Measurements from ENCODE around the gene TMPRSS7.

Gene TMPRSS7

GRCh38 chr3:112013058-112013783 lies 21.3 kb upstream of the TMPRSS7 start:
- no peak overlapping the region for H4K8ac ChIP-seq (ENCODE audit: low read depth, low read length)
- H3K79me1 ChIP-seq (ENCODE audit: low read depth, low read length) = no peaks in the 10 kb centered on the region
- H3K14ac ChIP-seq (ENCODE audit: low read length) = no peak overlapping the region
- H3K4me2 ChIP-seq (ENCODE audit: insufficient read depth, low read length, poor library complexity, severe bottlenecking) = no peak overlapping the region
- no peak overlapping the region for H4K91ac ChIP-seq (ENCODE audit: low read depth, low read length, poor library complexity)
- H3K9me3 ChIP-seq (replicated peaks in 1 of 2; ENCODE audit: control insufficient read depth in 2 of 2, insufficient read depth in 1 of 2, low read depth in 1 of 2, low read length in 2 of 2) = no peaks in the 10 kb centered on the region
- H2BK15ac ChIP-seq (ENCODE audit: low read length) = no peak overlapping the region
- H2BK12ac ChIP-seq (ENCODE audit: low read length) = no peak overlapping the region
- H3K18ac ChIP-seq (ENCODE audit: low read length) = peak overlapping the region; percentile 20
- no CpG with 5 or more reads among the region's 19 CpGs for WGBS, 2 donors (ENCODE audit: extremely low coverage in 2 of 2, insufficient read length in 2 of 2, insufficient replicate concordance in 1 of 2)
- no peak overlapping the region for H2AK5ac ChIP-seq (ENCODE audit: low read depth, low read length)
- no peak overlapping the region for H2BK5ac ChIP-seq (ENCODE audit: low read length)
- no peak overlapping the region for H2BK120ac ChIP-seq (ENCODE audit: low read depth, low read length)
- peaks cover 2 to 3% of the 10 kb centered on the region in 2 donors for H3K4me1 ChIP-seq (ENCODE audit: control insufficient read depth in 2 of 2, insufficient read depth in 1 of 2, low read depth in 1 of 2, low read length in 2 of 2)
- H3K9ac ChIP-seq (ENCODE audit: low read depth, low read length, poor library complexity) = no peak overlapping the region
- no peak overlapping the region for H3K4ac ChIP-seq (ENCODE audit: low read length)
- H3K23ac ChIP-seq (ENCODE audit: low read depth, low read length, poor library complexity) = no peak overlapping the region
- peaks cover 25 to 67% of the 10 kb centered on the region in 2 donors for H3K36me3 ChIP-seq (replicated peaks in 1 of 2; ENCODE audit: control insufficient read depth in 2 of 2, insufficient read depth in 2 of 2, low read length in 2 of 2)
- no peak overlapping the region for H2AFZ ChIP-seq (ENCODE audit: low read length)
- peak overlapping the region; percentile 37 for H3K27ac ChIP-seq (replicated peaks; ENCODE audit: low read length)
- peak; percentile 57 for DNase-seq (ENCODE audit: low spot score)
- H3K4me3 ChIP-seq (ENCODE audit: low read length in 2 of 2) = no peak overlapping the region
- H3K27me3 ChIP-seq (ENCODE audit: control insufficient read depth in 3 of 3, insufficient read depth in 3 of 3, low read depth in 1 of 3, low read length in 3 of 3) = no peaks in the 10 kb centered on the region

- H3K23ac ChIP-seq (ENCODE audit: low read depth, low read length, poor library complexity) = no peak overlapping the region
- H4K91ac ChIP-seq (ENCODE audit: low read depth, low read length, poor library complexity) = no peak overlapping the region
- H2AFZ ChIP-seq (ENCODE audit: low read length) = no peak overlapping the region
- no peak overlapping the region for H2BK15ac ChIP-seq (ENCODE audit: low read length)
- no peak overlapping the region for H2BK12ac ChIP-seq (ENCODE audit: low read length)
- no peak overlapping the region for H2BK5ac ChIP-seq (ENCODE audit: low read length)
- H3K36me3 ChIP-seq (replicated peaks in 1 of 2; ENCODE audit: control insufficient read depth in 2 of 2, insufficient read depth in 2 of 2, low read length in 2 of 2) = peaks cover 22 to 61% of the 10 kb centered on the region in 2 donors
- H4K8ac ChIP-seq (ENCODE audit: low read depth, low read length) = no peak overlapping the region
- no peak overlapping the region for H3K4me3 ChIP-seq (ENCODE audit: low read length in 2 of 2)
- H3K9ac ChIP-seq (ENCODE audit: low read depth, low read length, poor library complexity) = no peak overlapping the region
- DNase-seq (ENCODE audit: low spot score) = no peak
- no peak overlapping the region for H3K4me2 ChIP-seq (ENCODE audit: insufficient read depth, low read length, poor library complexity, severe bottlenecking)
- no peaks in the 10 kb centered on the region for H3K9me3 ChIP-seq (replicated peaks in 1 of 2; ENCODE audit: control insufficient read depth in 2 of 2, insufficient read depth in 1 of 2, low read depth in 1 of 2, low read length in 2 of 2)
- H3K4me1 ChIP-seq (ENCODE audit: control insufficient read depth in 2 of 2, insufficient read depth in 1 of 2, low read depth in 1 of 2, low read length in 2 of 2) = peaks cover under 1 to 2% of the 10 kb centered on the region in 2 donors
- H2BK120ac ChIP-seq (ENCODE audit: low read depth, low read length) = no peak overlapping the region
- H3K27ac ChIP-seq (replicated peaks; ENCODE audit: low read length) = no peak overlapping the region
- no peak overlapping the region for H3K18ac ChIP-seq (ENCODE audit: low read length)
- H3K14ac ChIP-seq (ENCODE audit: low read length) = no peak overlapping the region
- WGBS, 2 donors (ENCODE audit: extremely low coverage in 2 of 2, insufficient read length in 2 of 2, insufficient replicate concordance in 1 of 2) = no CpG with 5 or more reads among the region's 5 CpGs
- no peaks in the 10 kb centered on the region for H3K79me1 ChIP-seq (ENCODE audit: low read depth, low read length)
- no peaks in the 10 kb centered on the region for H3K27me3 ChIP-seq (ENCODE audit: control insufficient read depth in 3 of 3, insufficient read depth in 3 of 3, low read depth in 1 of 3, low read length in 3 of 3)
- H2AK5ac ChIP-seq (ENCODE audit: low read depth, low read length) = no peak overlapping the region
- H3K4ac ChIP-seq (ENCODE audit: low read length) = no peak overlapping the region
Observed at GRCh38 chr3:112013784-112014143, 20.8 kb upstream of the TMPRSS7 start.

GRCh38 chr3:112017091-112017490 lies 17.4 kb upstream of the TMPRSS7 start:
- no peaks in the 10 kb centered on the region for H3K9me3 ChIP-seq (replicated peaks in 1 of 2; ENCODE audit: control insufficient read depth in 2 of 2, insufficient read depth in 1 of 2, low read depth in 1 of 2, low read length in 2 of 2)
- no peaks in the 10 kb centered on the region for H3K79me1 ChIP-seq (ENCODE audit: low read depth, low read length)
- no peak overlapping the region for H2AFZ ChIP-seq (ENCODE audit: low read length)
- H3K27me3 ChIP-seq (ENCODE audit: control insufficient read depth in 3 of 3, insufficient read depth in 3 of 3, low read depth in 1 of 3, low read length in 3 of 3) = no peaks in the 10 kb centered on the region
- H3K4me2 ChIP-seq (ENCODE audit: insufficient read depth, low read length, poor library complexity, severe bottlenecking) = no peak overlapping the region
- H3K9ac ChIP-seq (ENCODE audit: low read depth, low read length, poor library complexity) = no peak overlapping the region
- H3K4ac ChIP-seq (ENCODE audit: low read length) = no peak overlapping the region
- no peak overlapping the region for H2BK5ac ChIP-seq (ENCODE audit: low read length)
- H4K8ac ChIP-seq (ENCODE audit: low read depth, low read length) = no peak overlapping the region
- H2BK15ac ChIP-seq (ENCODE audit: low read length) = no peak overlapping the region
- H3K23ac ChIP-seq (ENCODE audit: low read depth, low read length, poor library complexity) = no peak overlapping the region
- H4K91ac ChIP-seq (ENCODE audit: low read depth, low read length, poor library complexity) = no peak overlapping the region
- H3K18ac ChIP-seq (ENCODE audit: low read length) = no peak overlapping the region
- no peak for DNase-seq (ENCODE audit: low spot score)
- no peak overlapping the region for H3K27ac ChIP-seq (replicated peaks; ENCODE audit: low read length)
- H3K36me3 ChIP-seq (replicated peaks in 1 of 2; ENCODE audit: control insufficient read depth in 2 of 2, insufficient read depth in 2 of 2, low read length in 2 of 2) = peaks cover 8 to 28% of the 10 kb centered on the region in 2 donors
- no peak overlapping the region for H2BK12ac ChIP-seq (ENCODE audit: low read length)
- H3K4me3 ChIP-seq (ENCODE audit: low read length in 2 of 2) = no peak overlapping the region
- H2AK5ac ChIP-seq (ENCODE audit: low read depth, low read length) = no peak overlapping the region
- H3K14ac ChIP-seq (ENCODE audit: low read length) = no peak overlapping the region
- peaks cover 4 to 5% of the 10 kb centered on the region in 2 donors for H3K4me1 ChIP-seq (ENCODE audit: control insufficient read depth in 2 of 2, insufficient read depth in 1 of 2, low read depth in 1 of 2, low read length in 2 of 2)
- H2BK120ac ChIP-seq (ENCODE audit: low read depth, low read length) = no peak overlapping the region

GRCh38 chr3:112018712-112019111 lies 15.8 kb upstream of the TMPRSS7 start:
- Histone ChIP-seq H3K4me1 (ENCODE audit: control insufficient read depth in 2 of 2, insufficient read depth in 1 of 2, low read depth in 1 of 2, low read length in 2 of 2) (peaks cover 2 to 5% of the 10 kb centered on the region in 2 donors), H3K4ac (ENCODE audit: low read length) (no peak overlapping the region), H3K36me3 (replicated peaks in 1 of 2; ENCODE audit: control insufficient read depth in 2 of 2, insufficient read depth in 2 of 2, low read length in 2 of 2) (peaks cover 5 to 12% of the 10 kb centered on the region in 2 donors), H3K9me3 (replicated peaks in 1 of 2; ENCODE audit: control insufficient read depth in 2 of 2, insufficient read depth in 1 of 2, low read depth in 1 of 2, low read length in 2 of 2) (no peaks in the 10 kb centered on the region), H2BK120ac (ENCODE audit: low read depth, low read length) (no peak overlapping the region), H3K9ac (ENCODE audit: low read depth, low read length, poor library complexity) (no peak overlapping the region), H2AFZ (ENCODE audit: low read length) (no peak overlapping the region), H2BK15ac (ENCODE audit: low read length) (no peak overlapping the region), H4K91ac (ENCODE audit: low read depth, low read length, poor library complexity) (no peak overlapping the region), H2BK12ac (ENCODE audit: low read length) (no peak overlapping the region), H3K23ac (ENCODE audit: low read depth, low read length, poor library complexity) (no peak overlapping the region), H3K27ac (replicated peaks; ENCODE audit: low read length) (no peak overlapping the region), H2AK5ac (ENCODE audit: low read depth, low read length) (no peak overlapping the region), H3K4me3 (ENCODE audit: low read length in 2 of 2) (no peak overlapping the region), H3K14ac (ENCODE audit: low read length) (no peak overlapping the region), H3K4me2 (ENCODE audit: insufficient read depth, low read length, poor library complexity, severe bottlenecking) (no peak overlapping the region), H3K79me1 (ENCODE audit: low read depth, low read length) (no peaks in the 10 kb centered on the region), H3K27me3 (ENCODE audit: control insufficient read depth in 3 of 3, insufficient read depth in 3 of 3, low read depth in 1 of 3, low read length in 3 of 3) (no peaks in the 10 kb centered on the region), H2BK5ac (ENCODE audit: low read length) (no peak overlapping the region), H3K18ac (ENCODE audit: low read length) (no peak overlapping the region), H4K8ac (ENCODE audit: low read depth, low read length) (no peak overlapping the region)
- WGBS, 2 donors (ENCODE audit: extremely low coverage in 2 of 2, insufficient read length in 2 of 2, insufficient replicate concordance in 1 of 2) = no CpG with 5 or more reads among the region's 4 CpGs
- DNase-seq (ENCODE audit: low spot score) = no peak

Measured in neuronal stem cell (in vitro differentiated cells).